DND-41 (cell line): ENCODE measurements around the gene CAMK1.

Experiments
- EZH2 ChIP-seq: IDR thresholded peaks from 3 replicates; pipeline ENCODE4 v1.6.1; 2012; ENCODE audit warnings: borderline replicate concordance, low read depth, mild to moderate bottlenecking, moderate library complexity, low read length, inconsistent platforms; ENCODE audit not compliant: severe bottlenecking
- TF ChIP-seq, protein P1 (sequence below): IDR thresholded peaks from 2 replicates; pipeline ENCODE4 v1.5.1; 2012; ENCODE audit warnings: borderline replicate concordance, low read length, moderate library complexity, mild to moderate bottlenecking; ENCODE audit not compliant: poor library complexity, severe bottlenecking; ENCODE audit errors: extremely low read depth

DNA sequence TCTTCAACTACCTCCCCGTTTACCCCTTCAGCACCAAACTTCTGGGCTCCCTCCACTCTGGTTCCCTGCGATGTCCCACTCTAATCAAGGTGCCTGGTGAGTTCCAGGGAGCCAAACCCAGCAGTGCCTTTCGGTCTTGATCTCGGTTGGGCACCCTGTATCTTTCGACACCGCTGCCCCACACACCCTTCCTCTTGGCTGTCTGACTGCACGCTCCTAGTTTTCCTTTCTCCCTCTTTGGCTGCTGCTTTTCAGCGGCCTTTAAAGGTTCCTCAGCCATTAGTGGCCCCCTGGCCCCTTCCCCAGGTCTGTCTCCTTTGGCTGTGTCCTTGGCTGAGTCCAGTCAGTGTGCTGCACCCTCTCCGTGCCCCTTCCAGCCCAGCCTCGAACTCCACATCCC is 41.1 kb upstream of the CAMK1 start:
- TF ChIP-seq, protein P1, sequence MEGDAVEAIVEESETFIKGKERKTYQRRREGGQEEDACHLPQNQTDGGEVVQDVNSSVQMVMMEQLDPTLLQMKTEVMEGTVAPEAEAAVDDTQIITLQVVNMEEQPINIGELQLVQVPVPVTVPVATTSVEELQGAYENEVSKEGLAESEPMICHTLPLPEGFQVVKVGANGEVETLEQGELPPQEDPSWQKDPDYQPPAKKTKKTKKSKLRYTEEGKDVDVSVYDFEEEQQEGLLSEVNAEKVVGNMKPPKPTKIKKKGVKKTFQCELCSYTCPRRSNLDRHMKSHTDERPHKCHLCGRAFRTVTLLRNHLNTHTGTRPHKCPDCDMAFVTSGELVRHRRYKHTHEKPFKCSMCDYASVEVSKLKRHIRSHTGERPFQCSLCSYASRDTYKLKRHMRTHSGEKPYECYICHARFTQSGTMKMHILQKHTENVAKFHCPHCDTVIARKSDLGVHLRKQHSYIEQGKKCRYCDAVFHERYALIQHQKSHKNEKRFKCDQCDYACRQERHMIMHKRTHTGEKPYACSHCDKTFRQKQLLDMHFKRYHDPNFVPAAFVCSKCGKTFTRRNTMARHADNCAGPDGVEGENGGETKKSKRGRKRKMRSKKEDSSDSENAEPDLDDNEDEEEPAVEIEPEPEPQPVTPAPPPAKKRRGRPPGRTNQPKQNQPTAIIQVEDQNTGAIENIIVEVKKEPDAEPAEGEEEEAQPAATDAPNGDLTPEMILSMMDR = no peak
- no peak for TF ChIP-seq EZH2
